GM19452 (cell line): ENCODE data around the gene WFIKKN2.
A peak's percentile ranks its signal among the peaks of the same experiment; 100 is the strongest.

Experiments used
- ATAC-seq: cut with Tn5 transposase; IDR thresholded peaks from one replicate; pipeline ENCODE4 v1.9.1; 2021; ENCODE audit not compliant: unreplicated experiment

The WFIKKN2 gene

GRCh38 chr17:50808413-50808812 is 27.0 kb upstream of the WFIKKN2 start:
- ATAC-seq: no peak

- no peak for ATAC-seq
Observed at GRCh38 chr17:50808888-50809287, 26.5 kb upstream of the WFIKKN2 start.

- ATAC-seq: no peak
Observed at GRCh38 chr17:50813583-50813982, 21.8 kb upstream of the WFIKKN2 start.

- ATAC-seq: no peak
Observed at GRCh38 chr17:50815400-50815799, 20.0 kb upstream of the WFIKKN2 start.

DNA sequence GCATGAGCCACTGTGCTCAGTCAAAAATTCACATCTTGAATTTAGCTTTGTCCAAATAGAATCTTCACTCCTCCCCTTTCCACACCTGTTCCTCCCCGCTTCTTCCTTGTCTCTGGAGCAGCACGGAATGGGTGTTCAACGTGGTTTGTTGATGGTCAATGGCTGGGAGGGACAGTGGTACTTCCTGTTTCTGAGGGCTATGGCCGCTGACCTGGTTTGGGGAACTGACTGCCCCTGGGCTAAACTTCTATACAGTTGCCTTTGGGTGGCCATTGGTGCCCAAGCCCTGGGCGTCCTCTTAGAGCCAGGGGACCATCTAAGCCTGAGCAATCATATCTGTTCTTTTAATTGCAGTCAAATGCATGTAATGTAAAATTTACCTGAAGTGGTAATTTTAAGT is 19.1 kb upstream of the WFIKKN2 start:
- no peak for ATAC-seq

- no peak for ATAC-seq
Observed at GRCh38 chr17:50816771-50817751, 18.3 kb upstream of the WFIKKN2 start.

DNA sequence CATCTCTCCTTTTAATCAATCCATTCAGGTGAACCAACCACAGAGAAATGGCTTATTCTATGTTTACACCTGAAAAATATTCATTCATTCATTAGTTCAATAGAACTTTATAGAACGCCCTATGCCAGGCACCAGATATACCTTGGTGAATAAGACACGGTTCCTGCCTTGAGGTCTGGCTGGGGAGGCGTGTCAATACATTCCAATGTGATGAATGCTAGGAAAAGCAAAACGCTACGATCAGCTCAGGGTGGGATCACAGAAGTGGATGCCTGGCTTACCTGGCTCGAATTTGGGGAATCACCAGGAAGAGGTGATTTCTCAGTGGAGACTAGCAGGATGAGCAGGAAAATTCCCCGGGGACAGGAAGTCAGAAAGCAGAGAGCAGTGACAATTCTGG is 17.5 kb upstream of the WFIKKN2 start:
- no peak for ATAC-seq

DNA sequence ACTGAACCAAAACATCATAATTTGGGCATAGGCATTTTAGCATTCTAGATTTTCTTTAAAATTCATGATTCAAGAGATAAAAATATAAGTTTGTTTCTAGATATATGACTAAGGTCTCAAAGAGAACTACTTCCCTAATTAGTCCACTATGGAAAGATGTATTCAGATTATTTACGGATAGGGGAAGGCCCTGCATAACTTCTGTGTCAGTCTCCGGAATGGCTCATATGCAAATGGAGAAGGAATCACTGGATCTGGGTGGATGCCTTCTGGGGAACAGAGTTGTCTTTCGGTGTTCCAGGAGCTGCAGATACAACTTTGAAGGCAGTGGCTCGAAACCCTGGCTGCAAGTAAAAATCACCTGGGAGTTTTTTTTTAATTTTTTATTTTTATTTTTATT is 17.1 kb upstream of the WFIKKN2 start:
- no peak for ATAC-seq

DNA sequence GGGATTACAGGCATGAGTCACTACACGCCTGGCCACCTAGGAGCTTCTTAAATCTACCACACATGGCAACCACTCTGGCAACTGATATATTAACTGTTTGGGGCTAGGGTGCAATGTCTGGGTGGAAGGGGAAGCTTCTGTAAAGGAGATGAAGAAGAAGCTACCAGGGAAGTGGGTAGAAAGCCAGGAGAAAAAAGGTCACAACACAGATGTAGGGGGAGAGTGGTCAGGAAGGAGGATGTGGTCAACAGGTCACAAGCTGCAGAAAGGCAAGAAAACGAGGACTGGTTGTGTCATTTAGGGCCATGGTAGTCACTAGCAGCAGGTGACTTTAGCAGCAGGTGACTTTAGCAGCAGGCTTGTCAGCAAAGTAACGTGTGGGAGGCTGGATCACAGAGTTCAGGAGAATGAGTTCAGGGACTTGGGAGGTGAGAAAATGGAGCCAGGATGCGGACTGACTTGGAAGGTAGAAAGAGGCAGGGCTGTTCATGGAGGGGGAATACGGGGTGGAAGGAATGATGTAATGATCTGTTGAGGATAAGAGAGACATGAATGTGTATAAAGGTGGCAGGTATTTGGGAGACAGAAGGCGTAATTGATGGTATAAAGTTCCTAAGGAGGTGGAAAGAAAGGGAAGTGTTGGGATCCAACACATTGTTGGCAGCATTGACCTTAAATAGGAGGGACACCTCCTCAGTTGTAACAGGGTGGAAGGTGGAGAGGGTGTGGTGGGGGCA is 16.3 kb upstream of the WFIKKN2 start:
- no peak for ATAC-seq

DNA sequence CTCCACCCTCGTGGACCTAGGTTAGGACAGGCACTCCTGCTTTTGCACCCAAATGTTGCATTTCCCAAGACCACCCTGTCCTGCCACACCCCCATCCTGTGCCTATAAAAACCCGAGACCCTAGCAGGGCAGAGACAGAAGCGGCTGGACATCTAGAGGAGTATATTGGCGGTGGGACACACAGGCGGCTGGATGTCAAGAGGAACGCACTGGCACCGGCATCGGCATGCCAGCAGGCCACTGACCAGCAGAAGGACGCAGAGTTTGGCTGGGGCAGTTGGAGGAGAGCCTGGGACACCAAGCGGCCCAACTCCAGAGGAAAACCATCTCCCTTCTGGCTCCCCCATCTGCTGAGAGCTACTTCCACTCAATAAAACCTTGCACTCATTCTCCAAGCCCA is 14.7 kb upstream of the WFIKKN2 start:
- ATAC-seq: no peak

GRCh38 chr17:50822550-50822949 is 12.8 kb upstream of the WFIKKN2 start:
- no peak for ATAC-seq

GRCh38 chr17:50824429-50824828 is 11.0 kb upstream of the WFIKKN2 start:
- ATAC-seq: no peak

DNA sequence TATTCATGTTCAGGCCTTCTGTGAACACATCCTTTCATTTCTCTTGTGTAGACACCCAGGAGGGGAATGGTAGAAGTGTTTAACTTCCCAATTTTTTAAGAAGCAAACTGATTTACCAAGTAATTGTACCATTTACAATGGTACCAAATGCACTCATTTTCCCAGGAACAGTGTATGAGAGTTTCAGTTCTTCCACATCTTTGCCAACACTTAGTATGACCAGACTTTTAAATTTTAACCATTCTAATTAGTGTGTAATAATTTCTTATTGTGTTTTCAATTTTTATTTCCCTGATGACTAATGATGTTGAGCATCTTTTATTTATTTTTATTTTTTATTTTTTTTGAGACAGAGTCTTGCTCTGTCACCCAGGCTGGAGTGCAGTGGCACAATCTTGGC is 10.2 kb upstream of the WFIKKN2 start:
- ATAC-seq: no peak

DNA sequence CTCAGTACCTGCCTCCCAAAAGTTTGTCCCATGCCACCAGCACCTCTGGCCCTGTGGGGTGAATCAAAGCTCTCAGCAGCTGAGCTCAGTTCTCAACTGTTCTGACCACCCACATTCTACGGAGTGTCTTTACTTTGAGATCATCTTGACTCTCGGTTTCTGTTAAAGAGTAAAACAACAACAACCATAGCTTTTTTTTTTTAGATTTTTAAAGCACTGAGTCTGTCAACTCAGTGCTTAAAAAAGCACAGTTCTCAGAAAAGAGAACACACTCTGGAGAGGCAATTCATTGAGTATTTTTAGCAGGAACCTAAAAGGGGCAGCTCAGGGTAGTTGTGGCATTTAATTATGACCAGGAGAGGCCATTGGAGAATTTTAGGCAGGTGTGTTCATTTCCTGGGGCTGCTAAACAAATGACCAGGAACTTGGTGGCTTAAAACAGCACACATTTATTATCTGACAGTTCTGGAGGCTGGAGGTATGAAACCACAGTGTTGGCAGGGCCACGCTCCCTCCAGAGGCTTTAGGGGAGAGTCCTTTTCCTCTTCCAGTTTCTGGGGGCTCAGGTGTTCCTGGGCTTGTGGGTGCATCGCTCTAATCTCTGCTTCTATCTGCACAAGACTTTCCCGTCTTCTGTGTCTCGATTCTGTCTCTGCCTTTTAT is 6.7 kb upstream of the WFIKKN2 start:
- ATAC-seq: peak; percentile 55

DNA sequence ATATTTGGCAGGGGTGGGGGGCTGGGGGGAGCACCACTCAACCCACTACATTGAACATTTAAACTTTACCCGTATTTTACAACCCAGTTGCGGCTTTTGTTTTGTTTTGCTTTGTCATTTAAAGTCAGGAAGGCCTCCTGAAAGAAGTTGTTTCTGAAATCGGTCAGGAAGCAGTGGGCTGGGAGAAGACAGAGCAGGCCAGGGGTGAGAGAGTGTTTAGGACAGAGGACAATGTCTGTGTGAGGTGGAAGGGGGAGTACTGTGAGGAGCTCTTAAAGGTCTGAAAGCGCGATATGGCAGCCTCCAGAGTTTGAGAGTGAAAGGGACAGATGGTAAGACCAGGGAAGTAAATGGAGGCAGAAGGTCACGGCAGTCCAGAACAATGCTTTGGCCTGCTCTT is 6.1 kb upstream of the WFIKKN2 start:
- no peak for ATAC-seq

DNA sequence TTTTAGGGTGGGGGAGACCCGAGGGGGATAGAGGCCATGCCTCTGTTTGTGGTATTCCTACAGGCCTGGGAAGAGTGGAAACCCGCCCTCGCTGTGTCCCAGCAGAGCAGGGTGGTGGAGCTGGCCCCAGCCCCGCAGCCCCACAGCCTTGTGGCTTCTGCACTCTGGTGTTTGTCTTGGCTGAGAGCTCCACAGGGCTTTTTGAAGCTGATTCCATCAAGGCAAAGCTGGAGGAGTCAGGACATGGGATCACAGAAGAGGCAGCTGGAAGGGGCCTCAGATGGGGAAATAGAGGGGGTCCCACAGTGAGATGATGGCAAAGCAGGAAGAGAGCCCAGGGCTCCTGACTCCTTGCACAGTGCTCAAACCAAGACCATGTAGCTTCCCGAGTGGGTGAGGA is 5.0 kb upstream of the WFIKKN2 start:
- ATAC-seq: no peak

- no peak for ATAC-seq
Observed at GRCh38 chr17:50830994-50831393, 4.4 kb upstream of the WFIKKN2 start.

DNA sequence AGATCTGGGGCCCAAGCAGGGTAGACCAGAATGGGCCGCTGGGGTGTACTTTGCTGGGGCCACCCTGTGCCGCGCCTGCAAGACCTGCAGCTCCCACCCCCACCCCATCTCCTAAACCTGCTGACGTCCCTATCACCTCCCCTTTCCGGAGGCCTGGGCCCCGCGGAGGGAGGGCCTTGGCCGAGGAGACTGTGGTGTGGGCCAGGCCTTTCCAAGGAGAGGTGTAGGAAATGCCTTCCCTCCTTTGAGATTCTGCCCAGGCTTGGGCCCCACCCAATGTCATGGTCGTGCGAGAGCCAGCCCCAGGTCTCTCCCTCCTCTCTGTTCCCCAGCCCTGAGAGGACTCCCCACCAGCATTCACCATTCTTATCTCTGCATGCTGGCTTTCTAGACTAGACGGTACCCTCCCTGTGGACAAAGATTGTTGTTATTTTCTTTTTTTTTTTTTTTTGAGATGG is 3.9 kb upstream of the WFIKKN2 start:
- no peak for ATAC-seq

DNA sequence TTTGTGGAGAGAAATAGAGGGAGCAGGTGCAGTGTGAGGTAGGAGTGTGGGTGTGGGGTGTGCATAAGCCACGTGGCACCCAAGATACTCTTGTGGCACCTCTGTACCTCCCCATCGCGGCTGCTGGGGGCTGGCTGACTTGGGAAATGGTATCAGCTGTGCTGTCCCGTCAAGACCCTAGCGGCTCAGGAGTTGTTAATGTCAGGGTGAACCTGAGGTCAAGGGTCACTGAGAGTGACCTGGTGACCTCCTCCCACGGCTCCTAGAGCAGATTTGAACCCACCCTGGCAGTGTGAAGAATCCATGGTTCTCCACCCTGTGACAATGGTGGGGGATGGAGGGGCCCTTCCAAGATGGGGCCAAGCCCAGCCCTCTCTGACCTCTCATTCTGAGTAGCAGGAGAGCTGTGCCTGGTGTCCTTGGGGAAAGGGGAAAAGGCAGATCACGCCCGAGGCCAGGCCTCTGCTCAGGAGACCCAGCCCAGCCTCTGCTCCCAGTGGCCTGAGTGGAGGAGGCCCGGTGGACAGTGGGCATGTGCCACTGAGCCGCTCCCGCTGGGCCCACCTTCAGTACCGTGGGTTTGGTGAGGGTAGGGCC is 3.0 kb upstream of the WFIKKN2 start:
- ATAC-seq: no peak

DNA sequence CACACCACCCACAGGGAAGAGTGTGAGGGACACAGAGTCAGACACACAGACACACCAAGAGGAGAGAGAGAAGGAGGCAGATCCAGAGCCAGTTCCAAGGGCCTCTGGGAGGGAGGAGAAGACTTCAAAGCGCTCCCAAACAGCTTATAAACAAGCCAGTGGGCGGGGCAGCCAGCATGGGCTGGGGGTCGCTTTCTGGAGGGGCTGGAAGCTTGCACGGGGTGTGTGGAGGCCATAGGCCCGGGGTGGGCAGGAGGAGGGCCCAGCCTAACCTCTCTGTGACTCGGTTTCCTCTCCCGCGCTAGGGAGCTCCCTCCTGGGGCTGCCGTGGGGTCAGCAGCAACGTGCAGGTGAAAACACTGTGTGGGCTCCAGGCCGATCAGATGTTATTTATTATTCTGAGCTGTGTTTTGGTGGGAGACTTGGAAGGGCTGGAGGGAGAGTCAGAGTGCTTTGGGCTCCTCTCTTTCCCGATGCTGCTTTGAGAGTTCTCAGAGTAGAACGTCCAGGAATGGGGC is 2.5 kb upstream of the WFIKKN2 start:
- ATAC-seq: no peak
